ENCODE data around the gene WDFY2. TPM values are rescaled to one million over a fixed set of nuclear protein-coding genes. Genes with fewer than 3 reads are reported as not detected.
"Not testable (repeated sequence)": the region's sequence is repeated elsewhere in the genome, so short reads cannot be mapped to it uniquely, and the experiment has no call there.

WDFY2 gene
- total and polyA plus RNA-seq, 9 donors: 5.4 to 17.9 (median 12.6) TPM

- no peak overlapping the region for H3K27ac ChIP-seq
- peaks cover 4% of the 10 kb centered on the region for H3K4me1 ChIP-seq (ENCODE audit: insufficient read depth)
- no peak overlapping the region for H3K4me3 ChIP-seq
- TF ChIP-seq POLR2A (IDR thresholded peaks at IDR 0.05) (no peak), CTCF (IDR thresholded peaks at IDR 0.05) (no peak), EP300 (IDR thresholded peaks at IDR 0.05) (no peak)
- DNase-seq: no peak
- no peaks in the 10 kb centered on the region for H3K36me3 ChIP-seq
- no peaks in the 10 kb centered on the region for H3K9me3 ChIP-seq
- WGBS, 3 donors: 76 to 84% (median 81%) methylated on average over 3 of the region's 3 CpGs
- H3K27me3 ChIP-seq: no peaks in the 10 kb centered on the region
- intact Hi-C loops (cut with DNase I): no loop called here
Observed at GRCh38 chr13:51541037-51541436, 43.2 kb upstream of the WDFY2 start.

GRCh38 chr13:51541809-51542258 is 42.4 kb upstream of the WDFY2 start:
- peak in 1 of 5 donors; percentile 23 for DNase-seq
- no peaks in the 10 kb centered on the region for H3K27me3 ChIP-seq
- TF ChIP-seq EP300 (IDR thresholded peaks at IDR 0.05): no peak
- no peak for TF ChIP-seq POLR2A (IDR thresholded peaks at IDR 0.05)
- TF ChIP-seq CTCF (IDR thresholded peaks at IDR 0.05): no peak
- no peaks in the 10 kb centered on the region for H3K9me3 ChIP-seq
- intact Hi-C loops (cut with DNase I): no loop called here
- H3K4me3 ChIP-seq: no peak overlapping the region
- H3K4me1 ChIP-seq (ENCODE audit: insufficient read depth): peaks cover 4% of the 10 kb centered on the region
- H3K27ac ChIP-seq: no peak overlapping the region
- no peaks in the 10 kb centered on the region for H3K36me3 ChIP-seq
- 54 to 64% (median 60%) methylated on average over 6 of the region's 6 CpGs for WGBS, 3 donors

- Histone ChIP-seq H3K4me3 (no peak overlapping the region), H3K36me3 (no peaks in the 10 kb centered on the region), H3K27me3 (no peaks in the 10 kb centered on the region), H3K27ac (no peak overlapping the region), H3K9me3 (no peaks in the 10 kb centered on the region), H3K4me1 (ENCODE audit: insufficient read depth) (peaks cover 4% of the 10 kb centered on the region)
- DNase-seq: no peak
- intact Hi-C loops (cut with DNase I): no loop called here
- WGBS, 3 donors: 29 to 31% (median 31%) methylated on average over 9 of the region's 9 CpGs
- no peak for TF ChIP-seq CTCF (IDR thresholded peaks at IDR 0.05)
- TF ChIP-seq POLR2A (IDR thresholded peaks at IDR 0.05): no peak
- TF ChIP-seq EP300 (IDR thresholded peaks at IDR 0.05): no peak
Observed at GRCh38 chr13:51542346-51543242, 41.7 kb upstream of the WDFY2 start.

DNA sequence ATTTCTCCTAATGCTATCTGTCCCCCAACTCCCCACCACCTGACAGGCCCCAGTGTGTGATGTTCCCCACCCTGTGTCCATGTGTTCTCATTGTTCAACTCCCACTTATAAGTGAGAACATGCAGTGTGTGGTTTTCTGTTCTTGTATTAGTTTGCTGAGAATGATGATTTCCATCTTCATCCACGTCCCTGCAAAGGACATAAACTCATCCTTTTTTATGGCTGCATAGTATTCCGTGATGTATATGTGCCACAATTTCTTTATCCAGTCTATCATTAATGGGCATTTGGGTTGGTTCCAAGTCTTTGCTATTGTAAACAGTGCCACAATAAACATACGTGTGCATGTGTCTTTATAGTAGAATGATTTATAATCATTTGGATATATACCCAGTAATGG is 38.8 kb upstream of the WDFY2 start:
- DNase-seq; intact Hi-C loops (cut with DNase I); H3K27ac ChIP-seq; H3K27me3 ChIP-seq; H3K4me1 ChIP-seq (ENCODE audit: insufficient read depth); H3K4me3 ChIP-seq; H3K36me3 ChIP-seq; H3K9me3 ChIP-seq: not testable (repeated sequence)
- 82 to 87% (median 82%) methylated on average over 3 of the region's 3 CpGs for WGBS, 3 donors
